OCI-LY3 (cell line): Measurements from ENCODE around the gene ANTXR2.

Experiments
- EZH2phosphoT487 ChIP-seq: fragments of 200-600 bp; shearing (Covaris generic); IDR thresholded peaks from 2 replicates; pipeline ENCODE4 v1.6.1; 2018; ENCODE audit warnings: antibody characterized with exemption, mixed run types, low read depth
- TF ChIP-seq, protein P1 (sequence below): fragments of 200-600, 300-600 bp; sonication (generic); IDR thresholded peaks from 2 replicates; pipeline ENCODE4 v1.5.1; 2014; ENCODE audit warnings: antibody characterized with exemption, low read length, low read depth

GRCh38 chr4:79993476-79993875 lies 79.6 kb downstream of the ANTXR2 start:
- TF ChIP-seq, protein P1, sequence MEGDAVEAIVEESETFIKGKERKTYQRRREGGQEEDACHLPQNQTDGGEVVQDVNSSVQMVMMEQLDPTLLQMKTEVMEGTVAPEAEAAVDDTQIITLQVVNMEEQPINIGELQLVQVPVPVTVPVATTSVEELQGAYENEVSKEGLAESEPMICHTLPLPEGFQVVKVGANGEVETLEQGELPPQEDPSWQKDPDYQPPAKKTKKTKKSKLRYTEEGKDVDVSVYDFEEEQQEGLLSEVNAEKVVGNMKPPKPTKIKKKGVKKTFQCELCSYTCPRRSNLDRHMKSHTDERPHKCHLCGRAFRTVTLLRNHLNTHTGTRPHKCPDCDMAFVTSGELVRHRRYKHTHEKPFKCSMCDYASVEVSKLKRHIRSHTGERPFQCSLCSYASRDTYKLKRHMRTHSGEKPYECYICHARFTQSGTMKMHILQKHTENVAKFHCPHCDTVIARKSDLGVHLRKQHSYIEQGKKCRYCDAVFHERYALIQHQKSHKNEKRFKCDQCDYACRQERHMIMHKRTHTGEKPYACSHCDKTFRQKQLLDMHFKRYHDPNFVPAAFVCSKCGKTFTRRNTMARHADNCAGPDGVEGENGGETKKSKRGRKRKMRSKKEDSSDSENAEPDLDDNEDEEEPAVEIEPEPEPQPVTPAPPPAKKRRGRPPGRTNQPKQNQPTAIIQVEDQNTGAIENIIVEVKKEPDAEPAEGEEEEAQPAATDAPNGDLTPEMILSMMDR = no peak
- TF ChIP-seq EZH2phosphoT487 = no peak
